ENCODE data around the gene GEN1.

The GEN1 gene

DNA sequence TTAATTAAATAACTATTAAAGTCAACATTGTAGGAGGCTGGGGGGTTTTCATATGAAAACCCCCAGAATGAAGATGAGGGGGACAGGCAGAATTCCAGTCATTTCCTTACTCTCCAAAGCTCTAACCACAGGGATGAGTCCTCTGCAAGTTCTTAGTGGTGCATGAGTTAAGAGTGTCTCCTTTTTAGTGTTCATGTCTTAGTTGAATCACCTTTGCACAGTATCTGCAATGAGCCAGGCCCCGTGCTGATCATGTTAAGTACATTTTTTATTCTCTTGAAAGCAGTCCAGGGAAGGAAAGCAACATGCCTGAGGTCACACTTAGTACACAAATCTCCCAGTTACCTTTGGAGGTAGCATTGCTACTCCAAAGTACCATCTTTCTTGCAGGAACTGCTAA is 36.6 kb downstream of the GEN1 start:
- in situ Hi-C loops (cut with HindIII; ENCODE audit: low pct_ligation_motif_present, low pct_unique_long_range_greater_than_20kb, low sequenced_read_pairs): no loop called here
- no peak for DNase-seq

- in situ Hi-C loops (cut with HindIII; ENCODE audit: low pct_ligation_motif_present, low pct_unique_long_range_greater_than_20kb, low sequenced_read_pairs): no loop called here
- no peak for DNase-seq
Observed at GRCh38 chr2:17791121-17791816, 37.3 kb downstream of the GEN1 start.

DNA sequence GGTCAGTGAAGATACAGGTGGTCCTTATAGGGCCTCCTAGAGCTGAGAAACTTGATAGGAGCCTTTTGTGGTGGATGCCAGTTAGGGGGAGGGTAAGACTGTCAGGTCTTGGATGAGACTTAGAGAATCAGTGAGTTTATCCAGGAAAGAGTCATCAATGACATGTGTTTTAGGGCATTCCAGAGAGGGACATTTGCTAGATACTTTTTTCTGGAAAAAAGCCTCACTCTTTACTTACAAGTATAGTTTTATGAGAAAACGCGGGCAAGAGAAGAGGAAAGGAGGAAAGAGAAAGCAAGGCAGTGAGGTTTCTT is 37.8 kb downstream of the GEN1 start:
- in situ Hi-C loops (cut with HindIII; ENCODE audit: low pct_ligation_motif_present, low pct_unique_long_range_greater_than_20kb, low sequenced_read_pairs): no loop called here
- DNase-seq: no peak

DNA sequence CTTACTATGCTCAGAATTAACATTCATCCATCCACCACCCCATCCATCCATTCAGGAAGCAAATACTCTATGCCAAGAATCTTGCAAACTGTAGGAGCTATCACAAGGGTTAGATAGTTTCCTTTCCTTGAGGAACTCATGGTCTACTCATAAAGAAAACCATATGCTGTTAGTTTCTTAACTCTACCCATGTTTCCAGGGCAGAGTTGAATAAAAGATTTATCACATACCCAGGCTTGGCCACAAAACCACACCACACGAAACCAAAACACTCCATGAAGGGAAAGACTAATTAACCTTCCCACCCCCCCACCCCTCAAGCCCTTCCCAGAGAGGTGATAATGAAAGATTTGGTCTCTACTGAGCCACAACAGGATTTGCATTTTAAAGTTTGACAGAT is 38.6 kb downstream of the GEN1 start:
- no peak for DNase-seq
- in situ Hi-C loops (cut with HindIII; ENCODE audit: low pct_ligation_motif_present, low pct_unique_long_range_greater_than_20kb, low sequenced_read_pairs): no loop called here

DNA sequence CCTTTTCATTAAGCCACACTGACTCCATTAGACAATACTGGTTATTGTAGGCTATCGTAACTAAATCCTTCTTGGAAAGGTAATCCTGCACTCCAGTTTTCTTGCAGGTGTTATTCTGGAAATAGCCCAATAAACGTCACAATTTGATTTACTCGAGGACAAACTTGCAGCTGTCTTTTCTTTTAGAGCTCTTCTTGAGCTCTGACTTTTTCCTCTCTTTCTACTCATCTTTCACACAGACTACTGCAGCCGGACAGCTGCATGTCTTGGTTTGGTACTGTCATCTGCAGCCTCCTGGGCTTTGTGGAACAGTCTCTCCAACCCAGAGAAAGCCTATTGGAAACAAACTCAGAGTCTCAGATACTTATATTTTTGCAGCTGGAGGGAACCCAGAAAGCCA is 39.4 kb downstream of the GEN1 start:
- in situ Hi-C loops (cut with HindIII; ENCODE audit: low pct_ligation_motif_present, low pct_unique_long_range_greater_than_20kb, low sequenced_read_pairs): no loop called here
- DNase-seq: no peak

DNA sequence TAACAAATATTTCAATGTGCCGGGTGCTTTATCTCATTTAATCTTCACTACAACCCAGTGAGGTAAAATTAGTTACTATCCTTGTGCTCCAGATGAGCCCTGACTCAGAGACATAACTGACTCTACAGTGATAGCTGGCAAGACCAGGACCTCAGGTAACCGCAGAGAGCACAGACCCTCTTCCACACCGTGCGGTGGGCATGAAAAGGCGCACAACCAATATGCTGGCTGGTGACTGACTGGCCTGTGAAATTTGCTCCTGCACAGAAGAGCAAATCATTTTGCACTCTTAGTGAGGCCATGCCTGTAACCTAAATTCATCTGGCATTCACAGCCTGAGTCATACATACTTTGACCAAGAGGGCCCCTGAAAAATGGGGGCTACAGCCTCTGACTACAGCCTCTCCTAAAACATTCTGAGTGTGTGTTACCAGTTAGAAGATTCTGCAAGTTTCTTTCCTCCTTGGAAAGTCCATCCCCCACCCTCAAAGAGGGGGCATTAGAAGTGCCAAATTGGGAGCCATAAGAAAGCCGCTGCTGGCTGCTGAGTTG is 39.9 kb downstream of the GEN1 start:
- DNase-seq: no peak
- in situ Hi-C loops (cut with HindIII; ENCODE audit: low pct_ligation_motif_present, low pct_unique_long_range_greater_than_20kb, low sequenced_read_pairs): no loop called here

- no peak for DNase-seq
- in situ Hi-C loops (cut with HindIII; ENCODE audit: low pct_ligation_motif_present, low pct_unique_long_range_greater_than_20kb, low sequenced_read_pairs): no loop called here
Observed at GRCh38 chr2:17795309-17795708, 41.4 kb downstream of the GEN1 start.

DNA sequence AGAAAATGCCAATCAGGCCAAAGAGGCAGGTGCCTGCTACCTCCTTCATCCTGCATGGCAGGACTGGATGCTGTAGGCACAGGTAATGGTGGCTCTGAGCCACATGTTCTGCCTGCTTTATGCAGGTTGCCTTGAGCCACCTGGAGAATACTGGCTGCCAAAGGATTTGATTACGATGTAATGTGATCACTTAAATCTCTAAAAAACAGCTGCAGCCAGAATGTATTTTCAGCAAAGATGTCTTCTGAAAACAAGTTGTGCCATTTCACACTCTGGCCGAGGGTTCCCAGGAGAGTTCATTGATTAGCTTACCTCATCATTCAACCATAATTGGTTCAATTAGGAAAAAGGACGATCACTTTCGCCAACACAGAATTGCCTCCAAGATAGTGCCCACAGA is 44.4 kb downstream of the GEN1 start:
- no peak for DNase-seq
- in situ Hi-C loops (cut with HindIII; ENCODE audit: low pct_ligation_motif_present, low pct_unique_long_range_greater_than_20kb, low sequenced_read_pairs): no loop called here

DNA sequence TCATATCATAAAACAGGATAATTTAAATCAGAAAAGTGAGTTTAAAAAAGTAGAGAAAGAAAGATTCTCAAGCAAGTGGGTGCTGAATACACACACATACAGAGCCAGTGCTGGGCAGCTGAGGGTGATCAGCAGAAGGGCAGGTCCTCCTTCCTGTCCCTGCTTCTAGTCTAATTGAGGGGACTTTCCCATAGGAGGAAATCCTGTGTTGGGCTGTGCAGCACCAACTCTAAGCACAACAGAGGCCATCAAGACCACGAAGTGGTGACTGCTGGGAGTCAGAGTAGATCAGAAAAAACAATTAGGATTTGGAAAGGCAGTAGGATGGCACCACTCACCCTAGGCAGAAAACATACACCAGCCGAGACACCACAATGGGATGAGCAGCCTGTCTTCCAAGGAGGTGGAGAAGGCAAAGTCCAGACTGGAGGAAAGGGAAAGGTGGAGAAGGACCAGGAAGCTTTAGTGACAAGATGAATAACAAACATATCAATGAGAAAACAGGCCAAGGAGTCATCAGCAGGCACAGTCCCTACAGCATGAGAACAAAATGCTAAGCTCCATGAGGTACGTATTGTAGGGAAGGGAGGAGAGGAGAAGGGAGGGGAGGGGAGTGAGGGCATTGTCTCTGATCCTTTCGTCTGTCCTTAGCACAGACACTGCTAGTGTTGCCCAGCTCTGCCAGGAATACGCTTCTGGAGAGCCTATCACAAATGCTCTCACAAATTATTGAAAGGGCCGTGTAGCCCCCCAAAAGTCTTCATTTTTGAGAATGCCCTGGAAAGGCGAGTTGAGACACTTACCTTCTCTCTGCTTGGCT is 45.6 kb downstream of the GEN1 start:
- in situ Hi-C loops (cut with HindIII; ENCODE audit: low pct_ligation_motif_present, low pct_unique_long_range_greater_than_20kb, low sequenced_read_pairs): no loop called here
- DNase-seq: no peak

- DNase-seq: no peak
- in situ Hi-C loops (cut with HindIII; ENCODE audit: low pct_ligation_motif_present, low pct_unique_long_range_greater_than_20kb, low sequenced_read_pairs): no loop called here
Observed at GRCh38 chr2:17800219-17800618, 46.3 kb downstream of the GEN1 start.

DNA sequence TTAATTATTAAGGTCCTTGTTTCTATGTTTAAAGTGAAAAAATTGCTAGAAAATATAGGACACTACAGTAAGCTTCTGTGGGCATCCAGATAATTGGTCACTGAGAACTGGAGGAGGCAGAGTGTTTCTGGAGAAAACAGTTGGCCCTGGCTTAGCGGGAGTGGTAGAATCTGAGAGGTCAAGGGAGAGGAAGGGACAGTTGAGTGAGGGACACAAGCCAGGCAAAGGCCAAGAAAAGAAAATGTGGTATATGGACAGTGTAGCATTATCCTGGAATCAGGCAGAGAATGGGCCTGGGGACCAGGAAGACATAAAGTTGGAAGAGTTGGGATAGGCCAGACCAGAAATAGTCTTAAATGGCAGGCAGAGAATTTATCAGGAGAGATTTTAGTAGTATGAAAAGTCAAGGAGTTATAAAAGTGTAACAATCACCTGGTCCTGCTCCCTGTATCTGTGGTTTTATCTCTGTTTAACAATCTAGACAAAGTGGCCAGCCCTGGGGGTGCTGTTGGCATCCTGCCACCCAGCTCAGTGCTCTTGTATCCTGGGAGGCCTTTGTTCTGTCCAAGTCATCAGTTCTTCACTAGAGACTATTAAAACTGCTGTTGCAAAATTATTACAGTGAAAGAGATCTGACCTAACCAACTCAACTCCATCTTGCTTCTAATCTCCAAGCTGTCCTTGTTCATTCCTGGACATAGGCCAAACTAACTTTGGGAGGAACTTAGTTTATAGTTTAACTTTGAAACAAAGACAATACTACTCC is 46.9 kb downstream of the GEN1 start:
- DNase-seq: no peak
- in situ Hi-C loops (cut with HindIII; ENCODE audit: low pct_ligation_motif_present, low pct_unique_long_range_greater_than_20kb, low sequenced_read_pairs): no loop called here

DNA sequence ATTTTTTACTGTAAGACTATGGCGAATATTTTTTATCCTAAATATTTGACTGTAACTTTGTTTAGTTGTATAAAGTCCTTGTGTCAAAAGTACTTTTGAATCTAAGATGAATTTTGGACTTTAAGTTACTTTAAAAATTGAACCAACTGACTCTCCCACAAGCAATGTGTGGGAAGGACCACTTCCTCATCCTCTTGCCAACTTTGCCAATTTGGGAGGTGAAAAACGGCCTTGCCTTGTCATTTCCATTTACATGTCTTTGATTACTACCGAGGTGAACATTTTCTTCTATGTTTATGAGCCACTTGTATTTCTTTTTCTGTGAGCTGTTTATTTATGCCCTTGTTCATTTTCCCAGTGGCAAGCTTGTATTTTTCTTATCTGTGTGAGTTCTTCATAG is 49.6 kb downstream of the GEN1 start:
- in situ Hi-C loops (cut with HindIII; ENCODE audit: low pct_ligation_motif_present, low pct_unique_long_range_greater_than_20kb, low sequenced_read_pairs): no loop called here
- DNase-seq: no peak

DNA sequence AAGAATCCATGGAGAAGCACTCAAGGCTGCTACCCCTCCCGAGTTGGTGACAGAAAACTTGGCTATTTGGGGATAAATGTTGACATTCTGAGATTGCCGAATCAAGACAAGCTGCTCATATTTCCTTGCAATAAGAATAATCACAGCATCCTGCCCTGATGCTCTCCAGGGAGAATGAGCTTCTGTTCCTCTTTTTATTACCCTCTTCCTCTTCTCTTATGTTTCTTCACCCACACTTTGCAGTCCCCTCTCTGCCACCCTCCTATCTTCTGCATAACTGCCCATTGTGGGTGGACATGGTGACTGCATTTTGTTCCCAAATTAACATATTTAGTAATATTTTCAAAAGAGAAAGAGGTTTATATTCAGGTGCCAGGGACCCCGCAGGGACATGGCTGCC is 50.4 kb downstream of the GEN1 start:
- no peak for DNase-seq
- in situ Hi-C loops (cut with HindIII; ENCODE audit: low pct_ligation_motif_present, low pct_unique_long_range_greater_than_20kb, low sequenced_read_pairs): no loop called here

- DNase-seq: no peak
- in situ Hi-C loops (cut with HindIII; ENCODE audit: low pct_ligation_motif_present, low pct_unique_long_range_greater_than_20kb, low sequenced_read_pairs): no loop called here
Observed at GRCh38 chr2:17805166-17805565, 51.2 kb downstream of the GEN1 start.

DNA sequence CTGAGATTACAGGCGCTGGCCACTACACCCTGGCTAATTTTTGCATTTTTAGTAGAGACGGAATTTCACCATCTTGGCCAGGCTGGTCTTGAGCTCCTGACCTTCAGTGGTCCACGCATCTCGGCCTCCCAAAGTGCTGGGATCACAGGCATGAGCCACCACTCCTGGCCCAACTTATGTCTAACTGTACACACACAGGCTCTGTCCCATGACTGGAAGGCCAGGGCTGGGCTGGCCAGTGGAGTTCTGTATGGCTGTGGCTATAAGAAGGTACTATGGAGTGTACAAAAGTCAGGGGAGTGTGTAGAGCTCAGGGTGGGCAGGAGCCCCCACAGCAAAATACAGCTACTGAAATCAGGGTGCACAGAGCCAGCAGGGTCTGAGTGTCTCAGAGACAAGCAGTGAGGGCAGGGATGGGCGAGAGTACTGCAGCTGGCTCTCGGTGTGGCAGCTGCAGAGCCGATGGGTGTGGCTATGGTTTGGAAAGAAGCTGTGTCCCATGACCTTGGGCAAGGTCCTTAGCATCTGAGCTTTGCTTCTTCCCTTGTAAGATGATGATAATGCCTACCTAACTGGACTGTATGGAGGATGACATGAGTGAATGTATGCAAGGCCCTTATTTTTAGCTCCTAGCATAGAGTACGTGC is 51.9 kb downstream of the GEN1 start:
- in situ Hi-C loops (cut with HindIII; ENCODE audit: low pct_ligation_motif_present, low pct_unique_long_range_greater_than_20kb, low sequenced_read_pairs): no loop called here

DNA sequence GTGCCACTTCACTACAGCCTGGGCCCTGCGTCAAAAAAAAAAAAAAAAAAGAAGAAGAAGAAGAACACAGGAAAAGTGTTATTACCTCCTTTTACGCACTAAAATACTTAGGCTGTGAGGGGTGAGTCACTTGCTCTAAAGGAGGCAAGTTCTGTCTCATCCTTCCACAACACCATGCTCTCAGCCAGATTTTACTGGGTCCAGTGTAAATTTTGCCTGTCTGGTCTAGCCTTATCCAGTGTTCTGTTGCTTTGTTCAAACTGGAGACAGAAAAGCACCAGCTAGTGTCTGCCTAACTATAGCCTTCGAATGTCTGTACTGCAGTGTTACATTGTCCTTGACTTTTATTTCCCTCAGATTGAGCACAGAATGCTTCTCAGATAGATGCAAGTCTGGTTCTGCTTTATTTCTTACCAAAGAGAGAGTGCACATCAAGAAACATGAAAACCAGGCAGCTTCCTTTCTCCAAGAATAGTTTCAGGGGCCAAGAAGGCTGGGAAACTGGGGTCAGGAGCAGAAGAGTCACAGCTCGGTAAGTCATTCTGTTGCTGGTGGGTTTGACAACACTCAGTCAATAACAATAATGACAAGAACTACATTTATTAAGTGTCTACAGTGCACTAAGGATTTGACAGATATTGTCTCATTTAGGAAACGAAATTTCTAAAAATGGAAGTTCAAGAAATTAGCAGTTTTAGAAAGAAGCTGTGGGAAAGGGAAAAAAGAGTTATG is 59.2 kb downstream of the GEN1 start:
- DNase-seq: no peak
- in situ Hi-C loops (cut with HindIII; ENCODE audit: low pct_ligation_motif_present, low pct_unique_long_range_greater_than_20kb, low sequenced_read_pairs): no loop called here

More for the DNA sequence above, 51.9 kb downstream of the GEN1 start:
- no peak for DNase-seq

- in situ Hi-C loops (cut with HindIII; ENCODE audit: low pct_ligation_motif_present, low pct_unique_long_range_greater_than_20kb, low sequenced_read_pairs): no loop called here
- DNase-seq: no peak
Observed at GRCh38 chr2:17813742-17814473, 60.0 kb downstream of the GEN1 start.

DNA sequence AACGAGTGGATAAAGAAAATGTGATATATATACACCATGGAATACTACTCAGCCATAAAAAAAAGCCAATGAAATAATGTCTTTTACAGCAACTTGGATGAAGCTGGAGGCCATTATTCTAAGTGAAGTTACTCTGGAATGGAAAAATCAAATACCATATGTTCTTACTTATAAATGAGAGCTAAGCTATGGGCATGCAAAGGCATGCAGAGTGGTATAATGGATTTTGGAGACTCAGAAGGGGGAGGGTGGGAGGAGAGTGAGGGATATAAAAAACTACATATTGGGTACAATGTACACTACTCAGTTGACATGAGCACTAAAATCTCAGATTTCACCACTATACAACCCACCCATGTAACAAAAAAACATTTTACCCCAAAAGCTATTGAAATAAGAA is 60.7 kb downstream of the GEN1 start:
- in situ Hi-C loops (cut with HindIII; ENCODE audit: low pct_ligation_motif_present, low pct_unique_long_range_greater_than_20kb, low sequenced_read_pairs): no loop called here
- DNase-seq: no peak

Measured in ACHN (cell line).